ENCODE data around the gene LHFPL4.
"Not testable (repeated sequence)": the region's sequence is repeated elsewhere in the genome, so short reads cannot be mapped to it uniquely, and the experiment has no call there.

LHFPL4 gene

GRCh38 chr3:9553021-9553947 is at the start of gene LHFPL4:
Gene LHFPL4, minus strand, starts transcription at chr3:9553822. Its CDS starts 1,143 bp downstream, at chr3:9552679.
- no peak for FAIRE-seq

GRCh38 chr3:9602620-9603019 is 49.0 kb upstream of the LHFPL4 start:
- FAIRE-seq = no peak

GRCh38 chr3:9601006-9601581 is 47.5 kb upstream of the LHFPL4 start:
- not testable (repeated sequence) for FAIRE-seq

- no peak for FAIRE-seq
Observed at GRCh38 chr3:9600597-9600996, 47.0 kb upstream of the LHFPL4 start.

GRCh38 chr3:9598783-9599387 is 45.3 kb upstream of the LHFPL4 start:
- no peak for FAIRE-seq

- FAIRE-seq = no peak
Observed at GRCh38 chr3:9595877-9596276, 42.3 kb upstream of the LHFPL4 start.

GRCh38 chr3:9591781-9592180 is 38.2 kb upstream of the LHFPL4 start:
- not testable (repeated sequence) for FAIRE-seq

- FAIRE-seq = no peak
Observed at GRCh38 chr3:9590282-9590791, 36.7 kb upstream of the LHFPL4 start.

GRCh38 chr3:9583792-9584191 is 30.2 kb upstream of the LHFPL4 start:
- FAIRE-seq = no peak

- FAIRE-seq = no peak
Observed at GRCh38 chr3:9583371-9583770, 29.7 kb upstream of the LHFPL4 start.

- no peak for FAIRE-seq
Observed at GRCh38 chr3:9582332-9582731, 28.7 kb upstream of the LHFPL4 start.

GRCh38 chr3:9581742-9582141 is 28.1 kb upstream of the LHFPL4 start:
- no peak for FAIRE-seq

GRCh38 chr3:9569054-9569453 is 15.4 kb upstream of the LHFPL4 start:
- FAIRE-seq = no peak

- FAIRE-seq = peak; percentile 33
Observed at GRCh38 chr3:9565316-9565715, 11.7 kb upstream of the LHFPL4 start.

- no peak for FAIRE-seq
Observed at GRCh38 chr3:9563851-9564250, 10.2 kb upstream of the LHFPL4 start.

GRCh38 chr3:9560056-9560455 is 6.4 kb upstream of the LHFPL4 start:
- not testable (repeated sequence) for FAIRE-seq

- no peak for FAIRE-seq
Observed at GRCh38 chr3:9553948-9554513, 409 bp upstream of the LHFPL4 start.

GRCh38 chr3:9552252-9552999 is 1.2 kb downstream of the LHFPL4 start:
- FAIRE-seq = no peak

GRCh38 chr3:9550999-9551398 is 2.6 kb downstream of the LHFPL4 start:
- FAIRE-seq = no peak

- no peak for FAIRE-seq
Observed at GRCh38 chr3:9549600-9549999, 4.0 kb downstream of the LHFPL4 start.

GRCh38 chr3:9548991-9549390 is 4.6 kb downstream of the LHFPL4 start:
- no peak for FAIRE-seq

- FAIRE-seq = no peak
Observed at GRCh38 chr3:9542182-9542581, 11.4 kb downstream of the LHFPL4 start.

GRCh38 chr3:9536212-9536611 is 17.4 kb downstream of the LHFPL4 start:
- FAIRE-seq = no peak

Measured in TTC549 (cell line).